Right forelimb (tissue), 1 donor: ENCODE measurements around the gene ARHGAP19.
"Not testable (repeated sequence)": the region's sequence is repeated elsewhere in the genome, so short reads cannot be mapped to it uniquely, and the experiment has no call there.

ENCODE experiments used
- DNase-seq: peaks from one replicate; pipeline ENCODE4 v3.0.0-alpha.2; 2018

The ARHGAP19 gene

GRCh38 chr10:97321032-97321803 is 28.8 kb upstream of the ARHGAP19 start:
- DNase-seq = peak; percentile 48

- peak; percentile 50 for DNase-seq
Measured at GRCh38 chr10:97320480-97321031, 28.1 kb upstream of the ARHGAP19 start.

GRCh38 chr10:97319671-97320479 is 27.4 kb upstream of the ARHGAP19 start:
- DNase-seq = peak; percentile 63

GRCh38 chr10:97318772-97319651 is 26.6 kb upstream of the ARHGAP19 start, which contains the start of gene FRAT1:
TSS of gene FRAT1 (plus strand) at chr10:97319271. CDS start at chr10:97319454, 183 bp downstream.
- DNase-seq = peak; percentile 96

- no peak for DNase-seq
Measured at GRCh38 chr10:97314671-97315070, 22.2 kb upstream of the ARHGAP19 start.

GRCh38 chr10:97312897-97313296 is 20.5 kb upstream of the ARHGAP19 start:
- no peak for DNase-seq

GRCh38 chr10:97311111-97311626 is 18.7 kb upstream of the ARHGAP19 start:
- no peak for DNase-seq

- DNase-seq = no peak
Measured at GRCh38 chr10:97307866-97308780, 15.7 kb upstream of the ARHGAP19 start.

- DNase-seq = no peak
Measured at GRCh38 chr10:97307441-97307840, 15.0 kb upstream of the ARHGAP19 start.

GRCh38 chr10:97302088-97302791 is 9.8 kb upstream of the ARHGAP19 start:
- no peak for DNase-seq

GRCh38 chr10:97300980-97301379 is 8.5 kb upstream of the ARHGAP19 start:
- no peak for DNase-seq

- no peak for DNase-seq
Measured at GRCh38 chr10:97298223-97298571, 5.8 kb upstream of the ARHGAP19 start.

- DNase-seq = no peak
Measured at GRCh38 chr10:97297556-97298222, 5.3 kb upstream of the ARHGAP19 start.

GRCh38 chr10:97292862-97293198 is 393 bp upstream of the ARHGAP19 start:
- DNase-seq = no peak

- DNase-seq = no peak
Measured at GRCh38 chr10:97291357-97292096, 910 bp downstream of the ARHGAP19 start.

GRCh38 chr10:97290576-97291356 is 1.7 kb downstream of the ARHGAP19 start:
- DNase-seq = not testable (repeated sequence)

- DNase-seq = not testable (repeated sequence)
Measured at GRCh38 chr10:97290076-97290475, 2.4 kb downstream of the ARHGAP19 start.

- no peak for DNase-seq
Measured at GRCh38 chr10:97280783-97281182, 11.7 kb downstream of the ARHGAP19 start.
